K562 (cell line): ENCODE results near the gene HYAL1. TPM values are rescaled to one million over a fixed set of nuclear protein-coding genes. Genes with fewer than 3 reads are reported as not detected.

Experiments used
- ATAC-seq: fragments of 200-7000 bp; cut with Tn5 transposase; 3 replicates; pipeline ENCODE4 v1.9.1; 2020; ENCODE audit warnings: moderate library complexity
- BruUV-seq: library from RNA; stranded (reverse); fragments of 400-500 nt; replicated peaks from 2 replicates; lab custom pipeline; 2021; lab: Mats Ljungman, UMichigan
- CTCF ChIA-PET: fragments of 300-600 bp; formaldehyde crosslinking; extraction: SDS; loops from one replicate; lab custom pipeline; 2021; ENCODE audit warnings: low intra/inter-chr PET ratio; lab: Yijun Ruan, JAX
- POLR2A ChIA-PET: fragments of 300-600, 350-650 bp; sonication (Branson Sonifier 250); formaldehyde crosslinking; extraction: SDS; loops from one replicate; lab custom pipeline; 2021; ENCODE audit warnings: antibody characterized with exemption, inconsistent platforms; lab: Yijun Ruan, JAX
- DNase-seq, 4 experiments: peaks; one replicate each; pipeline versions ENCODE4 v3.0.0 to v3.0.0-alpha.2; 2011 to 2018; ENCODE audit warnings: low spot score in 3 of 4, mixed read lengths in 3 of 4; ENCODE audit errors: extremely low read depth in 1 of 4
- FAIRE-seq: peaks from 2 replicates; lab custom pipeline; 2011; peaks lifted over from hg19 to GRCh38; lab: Jason Lieb, UNC
- H2AFZ ChIP-seq: 2 replicates; pipeline ENCODE4 v1.6.0; 2011; ENCODE audit warnings: low read depth, low read length, control low read depth, inconsistent platforms
- H3K27ac ChIP-seq: fragments of 200-600 bp; 3 replicates; pipeline ENCODE4 v1.8.0; 2011; ENCODE audit warnings: low read depth, mild to moderate bottlenecking, control low read depth, inconsistent platforms, low read length, moderate library complexity, mixed read lengths; ENCODE audit errors: extremely low read depth
- H3K27me3 ChIP-seq, 2 experiments: fragments of 300-600 bp in 1 of 2; 2 replicates in 1 of 2; 3 replicates in 1 of 2; pipeline versions ENCODE4 v1.6.0 to v1.8.0; 2011; ENCODE audit warnings: inconsistent platforms in 2 of 2, low read length in 2 of 2, mild to moderate bottlenecking in 1 of 2, mixed read lengths in 1 of 2, moderate library complexity in 1 of 2; ENCODE audit not compliant: control insufficient read depth in 2 of 2, insufficient read depth in 2 of 2
- H3K36me3 ChIP-seq: fragments of 300-600 bp; 3 replicates; pipeline ENCODE4 v1.8.0; 2011; ENCODE audit warnings: mild to moderate bottlenecking, low read length, inconsistent platforms; ENCODE audit not compliant: control insufficient read depth, insufficient read depth
- H3K4me1 ChIP-seq, 2 experiments: fragments of 200-600 bp in 1 of 2; replicated peaks in 1 of 2; 2 replicates in 1 of 2; 3 replicates in 1 of 2; pipeline versions ENCODE4 v1.5.1 to v1.8.0; 2011; ENCODE audit warnings: inconsistent platforms in 2 of 2, low read length in 2 of 2, mild to moderate bottlenecking in 1 of 2, mixed read lengths in 1 of 2, moderate library complexity in 1 of 2; ENCODE audit not compliant: control insufficient read depth in 2 of 2, insufficient read depth in 2 of 2
- H3K4me2 ChIP-seq: 2 replicates; pipeline ENCODE4 v1.6.1; 2011; ENCODE audit warnings: low read length, control low read depth, inconsistent platforms, mixed read lengths; ENCODE audit not compliant: insufficient read depth
- H3K4me3 ChIP-seq: fragments of 200-600 bp; sonication (generic), shearing (Covaris generic); 2 replicates; pipeline ENCODE4 v1.5.1; 2016; ENCODE audit warnings: control low read depth, inconsistent platforms
- H3K79me2 ChIP-seq: fragments of 200-600 bp; 3 replicates; pipeline ENCODE4 v1.8.0; 2011; ENCODE audit warnings: low read length, inconsistent platforms; ENCODE audit not compliant: control insufficient read depth, insufficient read depth
- H3K9ac ChIP-seq, 2 experiments: 2 replicates each; pipeline versions ENCODE4 v1.6.0 to v1.6.1; 2011; ENCODE audit warnings: low read depth in 2 of 2, low read length in 2 of 2, control low read depth in 1 of 2, inconsistent platforms in 1 of 2, mild to moderate bottlenecking in 1 of 2, mixed read lengths in 1 of 2; ENCODE audit not compliant: insufficient read depth in 1 of 2
- H3K9me1 ChIP-seq: one replicate; pipeline ENCODE4 v1.6.0; 2011; ENCODE audit warnings: inconsistent platforms, mild to moderate bottlenecking, low read length, moderate library complexity; ENCODE audit not compliant: control insufficient read depth, insufficient read depth
- H3K9me3 ChIP-seq: replicated peaks from 2 replicates; pipeline ENCODE4 v1.5.1; 2011; ENCODE audit warnings: low read depth, low read length, inconsistent platforms; ENCODE audit not compliant: control insufficient read depth, insufficient read depth
- H4K20me1 ChIP-seq: replicated peaks from 2 replicates; pipeline ENCODE4 v1.6.1; 2011; ENCODE audit warnings: low read length, inconsistent platforms, mixed read lengths; ENCODE audit not compliant: control insufficient read depth, insufficient read depth
- ASH1L ChIP-seq: fragments of 450-650 bp; IDR thresholded peaks from 2 replicates; pipeline ENCODE4 v1.6.1; 2018; ENCODE audit warnings: borderline replicate concordance, mild to moderate bottlenecking, low read depth; ENCODE audit not compliant: partially characterized antibody
- GABPA ChIP-seq: fragments of 200-800 bp; sonication (Bioruptor generic); conservative IDR thresholded peaks from 2 replicates; pipeline ENCODE4 v1.6.1; 2016; ENCODE audit warnings: low read depth, missing genetic modification characterization, missing compliant biosample characterization
- GATAD2A ChIP-seq: fragments of 450-650 bp; IDR thresholded peaks from 2 replicates; pipeline ENCODE4 v1.6.1; 2017
- HMGN3 ChIP-seq: IDR thresholded peaks from 2 replicates; pipeline ENCODE4 v1.6.1; 2011; ENCODE audit warnings: borderline replicate concordance, low read depth, mild to moderate bottlenecking, mixed read lengths, low read length; ENCODE audit not compliant: insufficient read length; ENCODE audit errors: extremely low read depth
- MITF ChIP-seq: IDR thresholded peaks from 2 replicates; pipeline ENCODE4 v1.6.1; 2014; ENCODE audit warnings: antibody characterized with exemption
- MNT ChIP-seq, 2 experiments: fragments of 450-650 bp; conservative IDR thresholded peaks; 2 replicates each; pipeline ENCODE4 v1.6.1; 2017; ENCODE audit warnings: mild to moderate bottlenecking in 2 of 2, moderate library complexity in 2 of 2
- NR1H2 ChIP-seq: sonication (generic); formaldehyde crosslinking; IDR thresholded peaks from 2 replicates; pipeline ENCODE4 v1.4.0; 2020; ENCODE audit warnings: mild to moderate bottlenecking, missing genetic modification reagents
- NR2C1 ChIP-seq, 2 experiments: fragments of 450-650 bp; IDR thresholded peaks; 2 replicates each; pipeline ENCODE4 v1.6.1; 2017; ENCODE audit warnings: mild to moderate bottlenecking in 2 of 2, antibody characterized with exemption in 1 of 2, inconsistent platforms in 1 of 2, missing compliant biosample characterization in 1 of 2, missing genetic modification characterization in 1 of 2
- PCBP2 ChIP-seq: fragments of 200-400 bp; formaldehyde crosslinking; IDR thresholded peaks from 2 replicates; pipeline ENCODE4 v1.6.1; 2018; ENCODE audit warnings: low read length, low read depth, mild to moderate bottlenecking, moderate library complexity; ENCODE audit not compliant: poor library complexity, severe bottlenecking
- SIN3B ChIP-seq: fragments of 450-650 bp; IDR thresholded peaks from 2 replicates; pipeline ENCODE4 v1.6.1; 2017; ENCODE audit warnings: low read depth, mild to moderate bottlenecking, moderate library complexity
- ZFP91 ChIP-seq: sonication (generic); formaldehyde crosslinking; IDR thresholded peaks from 2 replicates; pipeline ENCODE4 v1.8.0; 2022; ENCODE audit warnings: mild to moderate bottlenecking, missing genetic modification reagents
- WGBS: fragments of 100-300 bp; shearing (Covaris generic); methylation state at CpG from one replicate; pipeline ENCODE4 v1.1.6; 2016; ENCODE audit warnings: low coverage, mixed read lengths; ENCODE audit not compliant: insufficient coverage; ENCODE audit errors: missing lambda C conversion rate; 5-methylcytosine and 5-hydroxymethylcytosine counted together
- in situ Hi-C: fragments of 300-500 bp; cut with MboI; formaldehyde crosslinking; loops from 4 replicates; pipeline ENCODE4 v1.15.0; 2018; ENCODE audit warnings: inconsistent platforms, mixed read lengths
- intact Hi-C: fragments of 100-400 bp; cut with micrococcal nuclease; formaldehyde crosslinking; loops from 2 replicates; pipeline ENCODE4 v1.14.2; 2022
- polyA plus RNA-seq, 8 experiments: library from polyadenylated mRNA; depleted of rRNA in 4 of 8; stranded (reverse) in 5 of 8; unstranded in 3 of 8; fragments of >200 nt; fragmentation: Nextera tagmentation in 2 of 8; fragmentation: Illumina TruSeq in 1 of 8; extraction: Ambion mirVana in 2 of 8; extraction: Trizol in 1 of 8; gene quantifications; 2 replicates each; pipeline versions ENCODE4 v1.2.1 to v1.2.3, GENCODE V29; 2011 to 2014; ENCODE audit warnings: inconsistent platforms in 1 of 8, missing spikeins in 1 of 8
- total RNA-seq, 7 experiments: library from RNA; depleted of rRNA in 6 of 7; stranded (reverse); fragments of >200 nt in 6 of 7; fragmentation: Illumina TruSeq in 2 of 7; extraction: Trizol in 2 of 7; gene quantifications; 2 replicates each; pipeline versions ENCODE4 v1.2.1 to v1.2.3, GENCODE V29; 2011 to 2021; ENCODE audit warnings: low replicate concordance in 1 of 7

HYAL1 gene
- total and polyA plus RNA-seq, 9 of the 15 experiments (the other 6 are each of a cell fraction or from before 2014, with no cell fraction given), result 1.4 to 8.5 (median 4.7) TPM

- in situ Hi-C loops (no loop called here), intact Hi-C loops (no loop called here)
- H4K20me1 ChIP-seq, result peaks cover 4% of the 10 kb centered on the region; the same call in 1 of the 2 replicates
- ATAC-seq (peak; percentile 97), FAIRE-seq (peak; percentile 96), DNase-seq (peak; percentile 85 to 90 (median 89))
- peak within 1 kb of the TSS; percentile 72 for H3K4me3 ChIP-seq
- peaks cover 30% of the 10 kb centered on the region for H3K79me2 ChIP-seq
- peak within 1 kb of the TSS; percentile 86 for H3K4me2 ChIP-seq
- no TSS peak for BruUV-seq
- H3K27me3 ChIP-seq, result no peaks in the 10 kb centered on the region
- H3K9ac ChIP-seq, result peak within 1 kb of the TSS; percentile 73 to 93
- H3K4me1 ChIP-seq, result peaks cover 13 to 43% of the 10 kb centered on the region in 2 experiments; a peak in 4 of 5 replicates
- WGBS, result 0% methylated on average over 43 of the region's 64 CpGs
- CTCF ChIA-PET, result no interaction called here
- peaks cover 49% of the 10 kb centered on the region; the same call in 2 of the 3 replicates for H3K36me3 ChIP-seq
- H3K9me1 ChIP-seq, result peaks cover 6% of the 10 kb centered on the region
- no peaks in the 10 kb centered on the region; the same call in 1 of the 2 replicates for H3K9me3 ChIP-seq
- H2AFZ ChIP-seq, result peak within 1 kb of the TSS; percentile 98
- POLR2A ChIA-PET, result interaction anchor here (0.6 to 1.6 kb wide), 8 partner anchors 9 to 252 kb away, joined by 3 to 12 read pairs (median 4); partner anchors contain the start of gene RASSF1
- H3K27ac ChIP-seq, result peak within 1 kb of the TSS; percentile 77
- TF ChIP-seq ZFP91 (no peak), NR2C1 (IDR thresholded peaks at IDR 0.05) (peak; percentile 94), NR2C1 (tag; IDR thresholded peaks at IDR 0.05) (peak; percentile 96), SIN3B (peak; percentile 63), GABPA (tag) (peak; percentile 94), HMGN3 (peak; percentile 55), MNT (conservative IDR thresholded peaks at IDR 0.05) (peak; percentile 74 to 89), MITF (no peak), ASH1L (peak; percentile 70), NR1H2 (CRISPR knock-in tag) (peak; percentile 51; the same call in 1 of the 2 replicates), PCBP2 (no peak), GATAD2A (no peak)
Measured at GRCh38 chr3:50350527-50351322, 47.4 kb upstream of the HYAL1 start, which contains the start of the genes CYB561D2 and NPRL2. TSS of gene CYB561D2 (plus strand) at chr3:50350862. CDS start at chr3:50351434, 572 bp downstream. TSS of gene NPRL2 (minus strand) at chr3:50350775. CDS start at chr3:50350652, 123 bp downstream.
